Skin epidermis (tissue), 12 donors: ENCODE data around the gene TUBGCP3.
A peak's percentile ranks its signal among the peaks of the same experiment; 100 is the strongest.
"Not testable (repeated sequence)": the region's sequence is repeated elsewhere in the genome, so short reads cannot be mapped to it uniquely, and the experiment has no call there.

Experiments
- H3K27ac ChIP-seq, 21 experiments: fragments of 200-600 bp; sonication (generic) in 11 of 21; one replicate each; pipeline ENCODE4 v1.5.0; 2020; ENCODE audit warnings: mild to moderate bottlenecking in 3 of 21, inconsistent platforms in 2 of 21, moderate library complexity in 2 of 21
- H3K4me3 ChIP-seq, 7 experiments: fragments of 200-600 bp; sonication (generic) in 2 of 7; one replicate each; pipeline ENCODE4 v1.5.0; 2020; ENCODE audit warnings: inconsistent platforms in 2 of 7, mild to moderate bottlenecking in 2 of 7, moderate library complexity in 1 of 7

TUBGCP3 gene

GRCh38 chr13:112587764-112588489, at the start of gene TUBGCP3:
Gene TUBGCP3 (minus strand): TSS chr13:112588153. CDS start chr13:112587980, 173 bp downstream.
- Histone ChIP-seq H3K27ac (peak within 1 kb of the TSS; percentile 88 to 99 (median 95)), H3K4me3 (peak within 1 kb of the TSS; percentile 77 to 99 (median 97))

- no peak overlapping the region for H3K4me3 ChIP-seq
- no peak overlapping the region for H3K27ac ChIP-seq
Observed at GRCh38 chr13:112637017-112637801, 49.3 kb upstream of the TUBGCP3 start.

GRCh38 chr13:112636401-112636975, 48.5 kb upstream of the TUBGCP3 start:
- Histone ChIP-seq H3K4me3 (no peak overlapping the region), H3K27ac (no peak overlapping the region)

GRCh38 chr13:112635323-112635722, 47.4 kb upstream of the TUBGCP3 start:
- Histone ChIP-seq H3K27ac (no peak overlapping the region), H3K4me3 (no peak overlapping the region)

DNA sequence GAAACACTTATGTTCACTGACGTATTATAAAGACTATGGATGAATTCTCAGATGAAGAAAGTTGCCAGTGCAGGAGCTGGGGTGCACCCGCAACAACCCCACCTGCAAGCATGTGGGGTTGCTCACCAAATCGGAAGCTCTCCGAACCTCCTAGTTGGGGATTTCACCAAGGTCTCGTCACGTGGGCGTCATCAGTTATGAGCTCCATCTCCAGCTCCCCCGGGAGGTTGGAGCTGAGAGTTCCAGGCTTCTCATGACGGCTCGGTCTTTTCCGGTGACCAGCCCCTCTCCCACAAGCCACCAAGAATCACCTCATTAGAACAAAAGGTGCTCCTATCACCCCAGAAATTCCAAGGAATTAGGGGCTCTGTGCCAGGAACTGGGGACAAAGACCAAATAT, 46.1 kb upstream of the TUBGCP3 start:
- Histone ChIP-seq H3K27ac (no peak overlapping the region), H3K4me3 (no peak overlapping the region)

DNA sequence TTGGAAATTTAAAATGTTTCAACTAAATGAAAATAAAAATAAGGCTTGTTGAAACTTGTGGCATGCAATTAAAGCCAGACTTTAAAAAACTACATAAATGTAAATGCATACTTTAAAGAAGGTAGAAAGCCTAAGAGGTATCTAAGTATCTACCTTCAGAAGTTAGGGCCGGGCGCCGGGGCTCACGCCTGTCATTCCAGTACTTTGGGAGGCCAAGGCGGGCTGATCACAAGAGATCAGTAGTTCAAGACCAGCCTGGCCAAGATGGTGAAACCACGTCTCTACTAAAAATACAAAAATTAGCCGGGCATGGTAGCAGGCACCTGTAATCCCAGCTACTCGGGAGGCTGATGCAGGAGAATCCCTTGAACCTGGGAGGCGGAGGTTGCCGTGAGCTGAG, 42.3 kb upstream of the TUBGCP3 start:
- not testable (repeated sequence) for H3K4me3 ChIP-seq, H3K27ac ChIP-seq

DNA sequence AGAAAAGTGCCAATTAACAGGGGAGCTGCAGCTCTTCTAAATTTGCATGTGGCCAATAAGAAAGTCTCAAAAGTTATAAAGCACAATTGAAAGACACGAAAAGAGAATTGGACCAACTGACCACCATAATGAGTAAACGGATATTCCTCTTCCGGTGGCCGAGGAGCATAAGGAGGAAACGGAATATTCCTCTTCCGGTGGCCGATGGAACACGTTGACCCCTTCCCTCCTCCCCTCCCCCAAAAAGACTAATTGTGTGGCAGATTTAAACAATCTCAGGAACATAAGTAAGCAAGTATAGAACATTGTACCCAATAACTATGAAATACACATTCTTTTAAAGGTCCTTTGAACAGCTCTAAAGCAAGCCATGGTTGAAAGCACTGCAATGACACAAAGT, 41.2 kb upstream of the TUBGCP3 start:
- no peak overlapping the region for H3K4me3 ChIP-seq
- no peak overlapping the region for H3K27ac ChIP-seq

- not testable (repeated sequence) for H3K4me3 ChIP-seq, H3K27ac ChIP-seq
Observed at GRCh38 chr13:112627613-112628012, 39.7 kb upstream of the TUBGCP3 start.

DNA sequence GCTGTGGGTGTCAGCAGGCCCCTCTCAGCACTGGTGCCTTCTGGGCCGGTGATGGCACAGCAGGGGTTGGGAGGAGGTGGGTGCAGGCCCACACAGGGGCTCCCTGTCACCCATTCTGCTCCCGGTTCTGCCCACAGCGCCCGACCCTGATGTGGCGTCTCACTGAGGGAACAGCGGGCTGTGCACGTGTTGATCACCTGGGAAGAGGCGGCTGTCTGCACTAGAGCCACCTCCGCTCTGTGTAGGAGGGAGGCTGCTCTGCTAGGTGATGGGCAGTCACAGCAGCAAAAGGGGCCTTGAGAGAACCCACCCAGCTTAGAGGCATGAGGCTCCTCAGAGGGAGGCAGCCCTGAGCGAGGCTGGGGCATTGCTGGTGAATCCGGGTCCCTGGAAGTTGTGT, 39.2 kb upstream of the TUBGCP3 start:
- no peak overlapping the region for H3K4me3 ChIP-seq
- H3K27ac ChIP-seq = no peak overlapping the region

- H3K4me3 ChIP-seq = no peak overlapping the region
- no peak overlapping the region for H3K27ac ChIP-seq
Observed at GRCh38 chr13:112626761-112627160, 38.8 kb upstream of the TUBGCP3 start.

DNA sequence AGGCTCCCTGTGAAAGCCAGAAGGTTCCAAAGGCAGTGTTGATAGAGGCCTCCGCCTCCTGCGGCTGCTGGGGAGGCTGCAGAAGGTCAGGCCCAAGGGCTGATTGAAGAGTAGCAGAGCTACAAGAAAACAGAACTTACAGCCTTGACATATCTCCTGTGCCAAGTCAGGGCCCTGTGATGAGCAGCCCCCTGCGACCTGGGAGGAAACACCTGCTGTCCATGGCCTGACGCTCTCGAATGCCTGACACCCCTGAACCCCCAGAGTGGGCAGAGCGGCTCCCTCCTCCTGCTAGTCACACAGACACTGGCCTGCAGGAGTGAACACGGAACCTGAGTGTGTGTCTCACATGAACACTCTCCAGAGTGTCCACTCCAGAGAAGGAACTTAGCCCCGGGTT, 38.2 kb upstream of the TUBGCP3 start:
- H3K27ac ChIP-seq = no peak overlapping the region
- no peak overlapping the region for H3K4me3 ChIP-seq

DNA sequence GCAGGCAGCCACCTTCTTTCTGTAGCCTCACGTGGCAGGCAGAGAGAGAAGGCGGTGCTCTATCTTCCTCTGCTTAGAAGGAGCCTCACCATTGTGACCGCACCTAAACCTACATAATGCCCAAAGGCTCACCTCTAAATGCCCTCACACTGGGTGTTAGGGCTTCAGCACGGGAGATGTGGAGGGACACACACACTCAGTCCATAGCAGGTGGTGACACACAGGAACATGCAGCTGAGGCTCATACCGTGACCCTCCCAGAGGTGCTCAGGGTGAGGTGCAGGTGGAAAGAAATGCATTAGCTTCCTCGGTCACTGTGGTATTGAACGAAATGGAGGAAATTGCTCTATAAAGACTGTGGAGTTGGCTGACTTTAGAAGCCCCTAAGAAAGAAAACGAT, 37.7 kb upstream of the TUBGCP3 start:
- no peak overlapping the region for H3K4me3 ChIP-seq
- H3K27ac ChIP-seq = no peak overlapping the region

- H3K27ac ChIP-seq = no peak overlapping the region
- no peak overlapping the region for H3K4me3 ChIP-seq
Observed at GRCh38 chr13:112624602-112625430, 36.9 kb upstream of the TUBGCP3 start.

GRCh38 chr13:112624040-112624439, 36.1 kb upstream of the TUBGCP3 start:
- Histone ChIP-seq H3K4me3 (no peak overlapping the region), H3K27ac (no peak overlapping the region)

DNA sequence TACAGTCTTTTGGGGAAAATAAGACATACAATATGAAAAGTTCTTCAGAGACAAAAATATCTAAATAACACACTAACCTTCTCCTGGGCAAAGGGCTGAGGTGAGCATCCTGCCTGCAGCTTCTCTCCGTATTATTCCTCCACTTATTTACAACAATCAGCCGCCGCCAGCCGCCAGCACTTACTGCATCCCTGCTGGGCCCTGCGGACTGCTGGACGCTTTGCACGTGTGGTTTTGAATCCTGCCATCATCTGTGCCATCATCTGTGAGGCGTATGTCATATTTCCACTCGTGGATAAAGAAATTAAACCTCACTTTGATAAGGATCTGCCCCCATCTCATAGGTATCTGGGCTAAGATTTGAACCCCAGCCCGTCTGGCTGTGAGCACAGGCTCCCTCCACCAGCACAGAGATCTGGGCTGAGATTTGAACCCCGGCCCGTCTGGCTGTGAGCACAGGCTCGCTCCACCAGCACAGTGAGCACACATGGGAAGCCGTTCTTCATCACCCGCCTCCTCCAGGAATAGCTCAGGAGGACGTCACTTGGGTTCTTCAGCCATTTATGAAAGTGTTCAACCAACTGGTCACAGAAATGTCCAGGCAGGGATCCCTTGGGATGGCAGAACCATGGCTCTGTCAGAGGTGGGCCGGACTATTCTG, 35.2 kb upstream of the TUBGCP3 start:
- Histone ChIP-seq H3K4me3 (no peak overlapping the region), H3K27ac (no peak overlapping the region)

DNA sequence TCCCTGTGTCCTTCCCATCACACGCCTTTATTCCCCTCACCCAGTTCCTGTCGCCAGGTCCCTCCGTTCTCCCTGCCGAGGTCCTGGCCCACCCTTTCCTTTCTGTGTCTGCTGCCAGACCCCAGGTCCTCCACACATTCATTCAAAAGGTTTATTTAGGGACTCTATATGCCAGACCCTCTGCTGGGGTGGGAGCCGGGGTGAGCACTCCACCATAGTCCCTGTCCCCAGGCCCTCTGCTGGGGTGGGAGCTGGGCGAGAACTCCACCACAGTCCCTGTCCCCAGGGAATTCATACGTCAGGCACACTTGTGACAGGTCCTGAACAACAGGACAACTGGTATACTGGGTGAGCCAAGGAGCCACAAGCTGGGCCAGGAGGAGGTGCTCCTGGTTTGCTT, 34.4 kb upstream of the TUBGCP3 start:
- no peak overlapping the region for H3K27ac ChIP-seq
- no peak overlapping the region for H3K4me3 ChIP-seq

DNA sequence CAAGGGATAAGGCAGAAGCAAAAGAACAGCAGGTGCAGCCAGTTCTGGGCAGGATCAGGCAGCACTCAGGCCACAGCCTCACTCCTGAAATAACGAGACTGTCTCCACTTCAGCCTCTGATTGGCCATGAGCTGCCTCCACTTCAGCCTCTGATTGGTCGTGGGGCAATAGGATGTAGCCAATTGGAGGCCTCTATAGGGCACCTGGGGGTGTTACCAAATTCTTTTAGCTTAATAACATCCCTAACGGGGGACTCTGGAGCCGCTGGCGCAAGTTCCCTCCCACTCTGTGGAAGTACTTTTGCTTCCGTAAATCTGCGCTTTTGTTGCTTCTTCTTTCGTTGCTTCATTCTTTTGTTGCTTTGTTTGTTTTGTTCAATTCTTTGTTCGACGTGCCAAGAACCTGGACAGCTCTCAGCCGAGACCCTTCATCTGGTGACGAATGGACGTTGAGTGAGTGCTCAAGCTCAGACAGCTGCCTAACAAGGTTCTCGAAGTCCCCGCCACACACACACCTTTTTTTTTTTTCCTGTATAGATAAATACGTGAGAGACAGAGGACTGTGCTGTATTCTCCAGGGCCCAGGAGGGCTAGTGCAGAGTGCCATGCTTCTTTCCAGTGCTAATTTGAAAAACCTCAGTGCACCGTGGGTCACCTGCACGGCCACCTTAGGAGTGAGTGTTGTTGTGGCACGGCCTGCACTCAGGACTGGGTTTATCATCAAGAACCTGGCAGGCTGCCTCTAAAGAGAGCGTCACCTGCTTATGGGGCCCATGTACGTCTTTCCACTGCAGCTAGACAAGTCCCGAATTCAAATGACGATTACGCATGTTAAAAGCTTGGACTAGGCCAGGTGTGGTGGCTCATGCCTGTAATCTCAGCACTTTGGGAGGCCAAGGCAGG, 32.0 kb upstream of the TUBGCP3 start:
- H3K27ac ChIP-seq = no peak overlapping the region
- H3K4me3 ChIP-seq = no peak overlapping the region

GRCh38 chr13:112618501-112618900, 30.5 kb upstream of the TUBGCP3 start:
- H3K27ac ChIP-seq = no peak overlapping the region
- H3K4me3 ChIP-seq = no peak overlapping the region
